ENCODE data around the gene CMTM6. TPM values are rescaled to one million over a fixed set of nuclear protein-coding genes. Genes with fewer than 3 reads are reported as not detected.

Gene CMTM6
- total and polyA plus RNA-seq, 7 donors = 3.7 to 8.0 (median 5.5) TPM

DNA sequence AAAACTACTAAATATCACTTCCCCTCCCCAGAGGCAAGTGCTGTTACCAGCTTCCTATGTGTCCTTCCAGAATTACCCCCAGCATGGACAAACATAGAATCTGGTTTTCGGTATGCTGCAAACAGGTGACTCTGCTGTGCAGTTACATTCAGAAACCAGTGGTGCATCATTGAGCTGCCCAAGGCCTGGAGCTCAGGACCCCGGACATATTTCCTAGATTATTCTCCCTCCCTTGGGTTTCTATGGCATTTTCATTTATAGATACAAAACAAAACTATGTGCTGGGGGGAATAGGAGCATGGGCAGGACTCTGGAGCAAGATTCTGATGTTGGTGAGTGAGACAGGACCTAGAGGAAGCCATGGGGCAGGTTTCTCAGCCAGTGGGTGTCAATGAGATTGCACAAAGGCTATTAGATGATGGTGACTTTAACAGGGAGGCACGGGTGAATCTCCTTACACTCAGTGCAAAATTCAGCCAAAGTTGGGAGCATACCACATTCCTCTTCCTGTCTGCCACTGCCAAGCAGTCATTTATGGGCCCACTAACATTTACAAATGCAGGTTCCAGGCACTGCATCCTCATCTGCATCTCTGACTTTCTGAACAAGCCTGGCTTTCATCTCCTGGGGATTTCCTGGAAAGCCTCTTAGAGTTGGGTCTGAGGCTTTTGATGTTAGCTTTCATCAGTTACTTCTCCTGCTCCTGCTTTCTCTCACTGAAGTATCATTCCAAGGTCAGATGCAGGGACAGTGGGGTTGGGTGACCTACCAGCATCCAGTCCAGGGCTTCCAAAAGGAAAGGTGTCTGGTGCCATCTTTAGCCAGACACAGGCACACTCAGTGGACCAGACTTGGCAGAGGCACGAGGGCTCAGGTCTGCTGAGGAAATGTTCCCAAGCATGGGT is 66.5 kb downstream of the CMTM6 start:
- Histone ChIP-seq H3K4me1 (peaks cover 5% of the 10 kb centered on the region), H3K36me3 (ENCODE audit: insufficient read depth in 1 of 2, low read depth in 1 of 2) (no peaks in the 10 kb centered on the region), H3K9me3 (no peaks in the 10 kb centered on the region), H3K27ac (no peak overlapping the region), H3K4me3 (no peak overlapping the region), H3K27me3 (ENCODE audit: insufficient read depth in 3 of 3, low read length in 2 of 3) (no peaks in the 10 kb centered on the region)
- TF ChIP-seq, protein P1, sequence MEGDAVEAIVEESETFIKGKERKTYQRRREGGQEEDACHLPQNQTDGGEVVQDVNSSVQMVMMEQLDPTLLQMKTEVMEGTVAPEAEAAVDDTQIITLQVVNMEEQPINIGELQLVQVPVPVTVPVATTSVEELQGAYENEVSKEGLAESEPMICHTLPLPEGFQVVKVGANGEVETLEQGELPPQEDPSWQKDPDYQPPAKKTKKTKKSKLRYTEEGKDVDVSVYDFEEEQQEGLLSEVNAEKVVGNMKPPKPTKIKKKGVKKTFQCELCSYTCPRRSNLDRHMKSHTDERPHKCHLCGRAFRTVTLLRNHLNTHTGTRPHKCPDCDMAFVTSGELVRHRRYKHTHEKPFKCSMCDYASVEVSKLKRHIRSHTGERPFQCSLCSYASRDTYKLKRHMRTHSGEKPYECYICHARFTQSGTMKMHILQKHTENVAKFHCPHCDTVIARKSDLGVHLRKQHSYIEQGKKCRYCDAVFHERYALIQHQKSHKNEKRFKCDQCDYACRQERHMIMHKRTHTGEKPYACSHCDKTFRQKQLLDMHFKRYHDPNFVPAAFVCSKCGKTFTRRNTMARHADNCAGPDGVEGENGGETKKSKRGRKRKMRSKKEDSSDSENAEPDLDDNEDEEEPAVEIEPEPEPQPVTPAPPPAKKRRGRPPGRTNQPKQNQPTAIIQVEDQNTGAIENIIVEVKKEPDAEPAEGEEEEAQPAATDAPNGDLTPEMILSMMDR (IDR thresholded peaks at IDR 0.05) = no peak
- WGBS, 3 donors = 73 to 76% (median 75%) methylated on average over 4 of the region's 4 CpGs
- intact Hi-C loops (cut with DNase I) = no loop called here
- DNase-seq (no peak), ATAC-seq (no peak)

DNA sequence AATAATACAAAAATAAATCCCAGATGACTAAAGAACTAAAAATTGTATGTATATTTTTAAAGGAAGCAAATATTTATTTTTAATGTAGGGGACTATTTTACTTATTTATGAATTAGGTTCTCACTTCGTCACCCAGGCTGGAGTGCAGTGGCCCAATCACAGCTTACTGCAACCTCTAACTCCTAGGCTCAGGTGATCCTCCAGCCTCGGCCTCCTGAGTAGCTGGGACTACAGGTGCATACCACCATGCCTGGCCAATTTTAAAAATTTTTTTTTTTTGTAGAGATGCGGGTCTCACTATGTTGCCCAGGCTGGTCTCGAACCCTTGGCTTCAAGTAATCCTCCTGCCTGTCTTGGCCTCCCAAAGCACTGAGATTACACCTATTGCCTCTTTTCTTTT is 68.4 kb downstream of the CMTM6 start:
- intact Hi-C loops (cut with DNase I) = no loop called here
- 95 to 96% (median 96%) methylated on average over 4 of the region's 4 CpGs for WGBS, 3 donors
- Histone ChIP-seq H3K4me1 (peaks cover 5% of the 10 kb centered on the region), H3K27ac (no peak overlapping the region), H3K9me3 (no peaks in the 10 kb centered on the region), H3K27me3 (ENCODE audit: insufficient read depth in 3 of 3, low read length in 2 of 3) (no peaks in the 10 kb centered on the region), H3K4me3 (no peak overlapping the region), H3K36me3 (ENCODE audit: insufficient read depth in 1 of 2, low read depth in 1 of 2) (no peaks in the 10 kb centered on the region)
- DNase-seq = no peak
- TF ChIP-seq, protein P1 (IDR thresholded peaks at IDR 0.05) = no peak
- no peak for ATAC-seq

DNA sequence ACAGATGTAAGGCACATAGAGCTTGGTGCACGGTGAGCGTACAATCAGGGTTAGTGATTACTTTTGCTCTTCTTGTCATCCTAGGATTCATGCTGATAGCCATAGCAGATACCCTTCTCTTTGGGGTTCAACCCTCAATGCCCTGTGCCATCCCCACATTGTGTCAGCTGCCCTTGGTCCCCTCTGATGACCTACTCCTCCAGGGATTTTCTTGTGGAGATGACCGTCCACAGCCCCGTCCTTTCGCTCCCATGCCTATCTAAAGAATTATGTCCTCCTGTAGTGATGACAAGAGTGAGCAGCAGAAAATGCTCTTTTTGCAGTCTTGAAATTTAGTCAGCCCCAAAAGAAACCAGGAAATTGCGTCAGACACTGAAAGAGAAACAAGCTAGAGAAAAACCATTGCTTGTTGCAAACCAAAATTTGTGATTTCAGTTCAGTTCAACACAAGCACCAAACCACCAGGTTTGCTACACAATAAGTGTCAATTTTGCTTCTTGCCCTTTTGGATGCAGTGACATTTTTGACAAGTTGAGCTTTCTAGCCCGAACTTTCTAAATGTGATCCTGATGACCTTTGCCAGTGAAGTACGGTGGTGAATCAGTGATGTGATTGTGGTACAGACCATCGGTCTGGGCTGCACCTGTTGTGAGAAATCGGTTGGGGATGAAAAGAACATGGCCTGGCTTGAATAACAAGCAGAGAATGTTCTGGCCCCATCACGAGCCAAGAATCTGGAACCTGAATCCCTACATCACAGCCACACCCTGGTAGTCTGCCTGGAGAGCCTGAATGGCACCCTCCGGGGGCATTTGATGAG is 69.7 kb downstream of the CMTM6 start:
- WGBS, 3 donors = 52 to 65% (median 53%) methylated on average over 12 of the region's 12 CpGs
- H3K4me1 ChIP-seq = peaks cover 5% of the 10 kb centered on the region
- no peak for DNase-seq
- H3K27me3 ChIP-seq (ENCODE audit: insufficient read depth in 3 of 3, low read length in 2 of 3) = no peaks in the 10 kb centered on the region
- no peaks in the 10 kb centered on the region for H3K36me3 ChIP-seq (ENCODE audit: insufficient read depth in 1 of 2, low read depth in 1 of 2)
- peak; percentile 83 to 93 (median 92) for ATAC-seq
- H3K27ac ChIP-seq = peak overlapping the region; percentile 9
- intact Hi-C loops (cut with DNase I) = no loop called here
- no peaks in the 10 kb centered on the region for H3K9me3 ChIP-seq
- TF ChIP-seq, protein P1 (IDR thresholded peaks at IDR 0.05) = no peak
- H3K4me3 ChIP-seq = no peak overlapping the region

DNA sequence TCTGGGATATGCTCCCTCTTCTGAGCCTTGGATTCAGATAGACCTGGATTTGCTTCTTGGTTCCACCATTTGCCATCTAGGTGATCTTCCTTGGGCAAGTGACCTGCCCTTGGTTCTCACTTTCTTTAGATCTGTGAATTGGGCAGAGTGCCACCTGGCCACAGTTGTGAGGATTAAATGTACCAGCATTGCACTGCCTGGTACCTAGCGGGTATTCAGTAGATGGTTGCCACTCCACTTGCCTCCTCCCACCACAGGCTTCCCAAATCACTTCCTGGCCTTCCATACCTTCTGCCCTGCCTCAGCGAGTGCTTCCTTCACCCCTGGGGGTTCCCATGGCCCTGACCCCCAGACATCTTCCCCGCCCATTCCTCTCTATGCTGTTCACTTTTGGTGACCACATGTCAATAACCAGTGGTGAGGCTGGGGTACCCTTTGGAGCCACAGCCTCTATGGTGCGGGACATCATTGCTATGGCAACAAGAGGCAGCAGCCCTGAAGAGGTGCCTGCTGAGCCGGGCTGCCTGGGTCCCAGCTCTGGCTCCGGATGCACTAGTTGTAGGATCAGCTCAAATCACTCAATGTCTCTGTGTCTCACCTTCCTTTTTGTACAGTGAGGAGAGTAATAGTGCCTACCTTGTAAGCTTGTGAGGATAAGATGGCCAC is 70.5 kb downstream of the CMTM6 start:
- no peak for DNase-seq
- no peaks in the 10 kb centered on the region for H3K9me3 ChIP-seq
- TF ChIP-seq, protein P1 (IDR thresholded peaks at IDR 0.05) = no peak
- H3K4me1 ChIP-seq = peaks cover 5% of the 10 kb centered on the region
- intact Hi-C loops (cut with DNase I) = no loop called here
- H3K27me3 ChIP-seq (ENCODE audit: insufficient read depth in 3 of 3, low read length in 2 of 3) = no peaks in the 10 kb centered on the region
- H3K36me3 ChIP-seq (ENCODE audit: insufficient read depth in 1 of 2, low read depth in 1 of 2) = no peaks in the 10 kb centered on the region
- H3K4me3 ChIP-seq = no peak overlapping the region
- ATAC-seq = peak in 3 of 4 donors; percentile 9 to 58 (median 58)
- H3K27ac ChIP-seq = no peak overlapping the region
- 83 to 88% (median 88%) methylated on average over 6 of the region's 6 CpGs for WGBS, 3 donors
